Ovary (tissue), 9 donors: ENCODE measurements around the gene CPOX. TPM values are rescaled to one million over a fixed set of nuclear protein-coding genes. Genes with fewer than 3 reads are reported as not detected.

Experiments used
- DNase-seq, 5 donors: peaks; one replicate each; pipeline ENCODE4 v3.0.0-alpha.2; 2019 to 2020
- H3K27ac ChIP-seq, 2 donors: fragments of 200-600 bp; one replicate each; pipeline versions ENCODE4 v1.5.1 to v1.8.0; 2019 to 2022
- H3K27me3 ChIP-seq: fragments of 200-600 bp; one replicate; pipeline ENCODE4 v1.8.0; 2022
- H3K36me3 ChIP-seq: fragments of 200-600 bp; sonication (generic); one replicate; pipeline ENCODE4 v1.5.1; 2019
- H3K4me1 ChIP-seq: one replicate; pipeline ENCODE4 v1.8.1; 2013; ENCODE audit warnings: mild to moderate bottlenecking, moderate library complexity; ENCODE audit not compliant: insufficient read depth
- H3K4me3 ChIP-seq: fragments of 200-600 bp; sonication (generic); one replicate; pipeline ENCODE4 v1.5.1; 2017
- H3K9me3 ChIP-seq, 2 donors: fragments of 200-600 bp in 1 of 2; sonication (generic) in 1 of 2; one replicate each; pipeline versions ENCODE4 v1.5.1 to v1.8.1; 2013 to 2019; ENCODE audit warnings: mild to moderate bottlenecking in 1 of 2, moderate library complexity in 1 of 2
- EP300 ChIP-seq: sonication (generic); formaldehyde crosslinking; IDR thresholded peaks from one replicate; pipeline ENCODE4 v1.6.1; 2017; ENCODE audit warnings: antibody characterized with exemption
- POLR2A ChIP-seq: fragments of 450-650 bp; IDR thresholded peaks from one replicate; pipeline ENCODE4 v1.6.1; 2017; ENCODE audit warnings: antibody characterized with exemption, mild to moderate bottlenecking, moderate library complexity
- WGBS, 3 donors: extraction: QIAGEN DNeasy Blood & Tissue Kit in 1 of 3; methylation state at CpG; one replicate each; pipeline versions ENCODE4 v1.1.5 to v1.1.7; 2013 to 2017; 5-methylcytosine and 5-hydroxymethylcytosine counted together
- intact Hi-C, 4 donors: fragments of 100-400 bp; cut with DNase I; formaldehyde crosslinking; loops; one replicate each; pipeline versions ENCODE4 v1.11.0 to v1.15.1; 2022 to 2023
- polyA plus RNA-seq, 2 donors: library from polyadenylated mRNA; stranded (reverse); fragments of 200-250 nt in 1 of 2; fragments of 350-450 nt in 1 of 2; fragmentation: Illumina TruSeq in 1 of 2; extraction: RNeasy Lipid Tissue Mini Kit (QIAGEN cat#74804) in 1 of 2; gene quantifications; one replicate each; pipeline ENCODE4 v1.2.3, GENCODE V29; 2013 to 2014
- total RNA-seq, 7 donors: library from RNA; depleted of rRNA in 2 of 7; stranded (reverse); fragments of >200 nt in 2 of 7; fragmentation: NEBNext Ultra II Directional in 3 of 7; extraction: Animal tissue kit (Norgen Biotek cat#: 25700) in 3 of 7; gene quantifications; one replicate each; pipeline versions ENCODE4 v1.1.0 to v1.2.4, GENCODE V29; 2016 to 2023
- TF ChIP-seq, protein P1 (sequence below), 3 donors: fragments of 450-650 bp in 2 of 3; fragments of 200-600 bp in 1 of 3; IDR thresholded peaks; one replicate each; pipeline versions ENCODE4 v1.5.1 to v1.8.0; 2016 to 2022; ENCODE audit warnings: antibody characterized with exemption in 3 of 3, mild to moderate bottlenecking in 1 of 3
- donor health status: DM: no; HTN: no; CAD: no; lungs with moderate emphysema.
- donor health status: DM: no; HTN: no; CAD: no.
- donor health status: Bipolar disorder and iron deficiency.
- donor health status: DM: yes; HTN: yes; CAD: no.
- donor health status: DM: no; HTN: no; CAD: no.
- donor health status: DM: yes; HTN: yes; CAD: no.

CPOX gene
- total and polyA plus RNA-seq, 9 donors: 10.6 to 19.9 (median 15.7) TPM

DNA sequence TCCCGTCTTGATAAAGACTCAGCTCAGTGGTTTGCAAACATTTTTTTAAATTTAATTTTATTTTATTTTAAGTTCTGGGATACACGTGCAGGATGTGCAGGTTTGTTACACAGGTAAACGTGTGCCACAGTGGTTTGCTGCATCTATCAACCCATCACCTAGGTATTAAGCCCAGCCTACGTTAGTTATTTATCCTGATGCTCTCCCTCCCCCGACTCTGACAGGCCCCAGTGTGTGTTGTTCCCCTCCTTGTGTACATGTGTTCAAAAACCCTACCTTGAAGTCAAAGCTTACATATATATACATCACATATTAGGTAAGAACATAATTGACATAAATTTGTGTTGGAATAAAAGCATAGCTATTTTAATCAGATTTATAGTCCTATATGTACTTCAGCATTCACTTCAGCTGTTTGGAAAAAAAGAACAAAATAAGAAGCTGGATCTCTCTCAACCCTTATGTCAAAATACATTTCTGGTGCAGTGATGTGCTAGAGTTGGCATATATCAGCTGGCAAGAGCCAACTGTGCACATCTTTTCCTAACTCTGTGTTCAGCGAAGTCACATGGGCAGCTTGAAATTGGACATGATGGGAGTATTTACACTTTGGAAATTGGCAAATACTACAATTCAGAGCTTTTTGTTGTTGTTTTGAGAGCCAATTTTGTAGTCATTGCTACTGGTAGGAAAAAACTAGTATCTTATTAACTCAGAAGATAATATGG, 35.1 kb downstream of the CPOX start:
- DNase-seq: no peak
- intact Hi-C loops: no loop called here
- WGBS, 3 donors: 63 to 73% (median 67%) methylated on average over 6 of the region's 6 CpGs
- no peak for TF ChIP-seq POLR2A
- TF ChIP-seq, protein P1, sequence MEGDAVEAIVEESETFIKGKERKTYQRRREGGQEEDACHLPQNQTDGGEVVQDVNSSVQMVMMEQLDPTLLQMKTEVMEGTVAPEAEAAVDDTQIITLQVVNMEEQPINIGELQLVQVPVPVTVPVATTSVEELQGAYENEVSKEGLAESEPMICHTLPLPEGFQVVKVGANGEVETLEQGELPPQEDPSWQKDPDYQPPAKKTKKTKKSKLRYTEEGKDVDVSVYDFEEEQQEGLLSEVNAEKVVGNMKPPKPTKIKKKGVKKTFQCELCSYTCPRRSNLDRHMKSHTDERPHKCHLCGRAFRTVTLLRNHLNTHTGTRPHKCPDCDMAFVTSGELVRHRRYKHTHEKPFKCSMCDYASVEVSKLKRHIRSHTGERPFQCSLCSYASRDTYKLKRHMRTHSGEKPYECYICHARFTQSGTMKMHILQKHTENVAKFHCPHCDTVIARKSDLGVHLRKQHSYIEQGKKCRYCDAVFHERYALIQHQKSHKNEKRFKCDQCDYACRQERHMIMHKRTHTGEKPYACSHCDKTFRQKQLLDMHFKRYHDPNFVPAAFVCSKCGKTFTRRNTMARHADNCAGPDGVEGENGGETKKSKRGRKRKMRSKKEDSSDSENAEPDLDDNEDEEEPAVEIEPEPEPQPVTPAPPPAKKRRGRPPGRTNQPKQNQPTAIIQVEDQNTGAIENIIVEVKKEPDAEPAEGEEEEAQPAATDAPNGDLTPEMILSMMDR (IDR thresholded peaks at IDR 0.05): no peak
- no peak for TF ChIP-seq EP300
- H3K27me3 ChIP-seq: no peaks in the 10 kb centered on the region
- H3K4me3 ChIP-seq: no peak overlapping the region
- no peak overlapping the region for H3K27ac ChIP-seq
- no peaks in the 10 kb centered on the region for H3K9me3 ChIP-seq
- H3K36me3 ChIP-seq: no peaks in the 10 kb centered on the region
- H3K4me1 ChIP-seq: no peaks in the 10 kb centered on the region

DNA sequence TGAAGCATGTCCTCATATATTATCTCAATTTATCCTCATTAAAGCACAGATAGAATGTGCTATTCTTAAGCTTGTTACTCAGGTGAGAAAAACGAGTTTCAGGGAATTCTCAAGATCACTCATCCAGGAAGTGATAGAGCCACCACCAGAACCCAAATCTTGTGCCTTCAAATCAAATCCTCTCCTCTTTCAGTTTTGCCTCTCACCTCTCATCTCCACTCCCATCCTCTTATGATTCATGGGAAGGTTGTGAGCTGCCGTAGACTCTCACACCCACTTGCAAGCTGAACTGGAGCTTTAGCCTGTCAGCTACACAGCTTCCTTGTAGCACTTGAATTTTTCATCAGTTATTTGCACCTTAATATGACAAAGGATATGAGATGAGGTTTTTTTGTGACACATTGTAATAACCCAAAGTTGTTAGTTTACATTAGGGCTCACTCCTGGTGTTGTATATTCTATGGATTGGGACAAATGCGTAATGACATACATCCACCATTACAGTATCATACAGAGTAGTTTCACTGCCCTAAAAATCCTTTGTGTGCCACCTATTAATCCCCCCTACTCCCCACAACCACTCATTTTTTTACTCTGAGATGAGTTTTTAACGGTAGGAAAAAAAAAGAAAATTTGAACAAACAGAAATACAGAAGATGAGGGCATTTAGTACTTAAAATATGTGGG, 35.9 kb downstream of the CPOX start:
- intact Hi-C loops: no loop called here
- Histone ChIP-seq H3K36me3 (no peaks in the 10 kb centered on the region), H3K27ac (no peak overlapping the region), H3K27me3 (no peaks in the 10 kb centered on the region), H3K4me3 (no peak overlapping the region), H3K9me3 (no peaks in the 10 kb centered on the region), H3K4me1 (no peaks in the 10 kb centered on the region)
- WGBS, 3 donors: 59 to 69% (median 61%) methylated on average over 4 of the region's 4 CpGs
- no peak for DNase-seq
- TF ChIP-seq, protein P1 (IDR thresholded peaks at IDR 0.05): no peak
- no peak for TF ChIP-seq POLR2A
- no peak for TF ChIP-seq EP300

DNA sequence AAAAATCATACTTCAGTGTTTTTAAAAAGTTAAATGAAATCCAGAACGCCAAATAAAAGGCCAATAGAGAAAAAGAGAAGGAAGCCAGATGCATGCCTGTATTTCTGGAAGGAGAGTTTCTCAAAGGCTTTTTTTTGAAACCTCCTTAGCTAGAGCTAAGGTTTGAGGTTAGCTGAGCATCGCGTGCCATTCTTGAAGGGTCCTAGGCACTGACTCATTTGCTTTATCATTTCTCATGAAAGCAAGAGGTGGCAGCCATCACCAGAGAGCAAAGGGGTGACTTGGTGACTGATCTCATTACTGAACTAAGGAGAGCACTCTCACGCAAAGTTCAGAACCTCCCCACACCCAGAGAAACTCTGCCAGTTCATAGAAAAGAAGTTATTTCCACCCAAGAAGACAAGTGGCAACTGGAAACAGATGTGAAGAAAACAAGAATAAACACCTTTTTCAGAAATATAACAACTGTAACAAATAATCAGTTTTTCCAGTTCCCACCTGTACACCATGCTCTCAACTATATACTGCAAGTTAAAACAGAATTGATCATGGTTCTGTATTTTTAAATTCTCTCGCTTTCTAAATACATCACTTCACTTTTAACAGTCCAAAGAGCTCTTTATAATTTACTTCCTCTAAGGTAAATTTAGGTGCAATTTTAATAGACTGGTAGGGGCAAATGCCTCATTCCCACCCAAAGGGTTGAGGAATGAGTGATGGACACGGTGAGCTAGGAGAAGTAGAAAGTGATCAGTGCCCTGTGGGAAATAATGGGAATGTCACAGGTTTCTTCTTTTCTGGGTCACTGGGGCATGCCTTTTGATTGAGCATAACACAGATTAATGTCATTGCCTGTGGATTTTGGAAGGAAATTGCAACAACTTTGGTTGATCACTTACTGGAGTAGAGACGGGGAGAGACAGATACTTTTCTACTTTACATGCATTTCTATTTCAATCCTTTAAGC, 37.0 kb downstream of the CPOX start:
- Histone ChIP-seq H3K27ac (no peak overlapping the region), H3K4me1 (no peaks in the 10 kb centered on the region), H3K4me3 (no peak overlapping the region), H3K9me3 (no peaks in the 10 kb centered on the region), H3K36me3 (no peaks in the 10 kb centered on the region), H3K27me3 (no peaks in the 10 kb centered on the region)
- DNase-seq: no peak
- TF ChIP-seq POLR2A: no peak
- no peak for TF ChIP-seq EP300
- TF ChIP-seq, protein P1 (IDR thresholded peaks at IDR 0.05): no peak
- WGBS, 3 donors: 80 to 85% (median 81%) methylated on average over 7 of the region's 7 CpGs
- intact Hi-C loops: no loop called here

DNA sequence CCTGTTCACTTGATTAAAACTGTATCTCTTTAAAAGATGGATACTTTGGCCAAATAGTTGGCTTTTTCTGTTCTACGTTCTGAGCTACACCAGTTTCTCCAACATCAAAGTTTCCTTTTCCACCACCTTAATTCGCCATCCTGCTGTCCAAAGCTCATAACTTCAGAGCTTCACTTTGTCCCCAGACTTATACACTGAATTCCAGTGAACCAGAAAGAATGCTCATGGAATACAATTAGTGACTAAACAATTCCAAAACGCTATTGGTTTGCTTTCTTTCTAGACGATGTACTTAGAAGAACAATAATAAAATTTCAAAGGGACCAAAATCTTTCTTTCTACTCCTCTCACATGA, 38.4 kb downstream of the CPOX start:
- intact Hi-C loops: no loop called here
- no peak for TF ChIP-seq EP300
- no peak for TF ChIP-seq POLR2A
- TF ChIP-seq, protein P1 (IDR thresholded peaks at IDR 0.05): no peak
- WGBS, 3 donors: 56 to 84% (median 56%) methylated on average over 4 of the region's 4 CpGs
- Histone ChIP-seq H3K27me3 (no peaks in the 10 kb centered on the region), H3K4me3 (no peak overlapping the region), H3K27ac (no peak overlapping the region), H3K36me3 (no peaks in the 10 kb centered on the region), H3K9me3 (no peaks in the 10 kb centered on the region), H3K4me1 (no peaks in the 10 kb centered on the region)
- DNase-seq: no peak
